H9 (cell line): ENCODE results near the gene BAG1. TPM values are rescaled to one million over a fixed set of nuclear protein-coding genes. Genes with fewer than 3 reads are reported as not detected.

Experiments used
- DNase-seq: peaks from one replicate; pipeline ENCODE4 v3.0.0-alpha.2; 2017
- H2AFZ ChIP-seq: one replicate; pipeline ENCODE4 v1.6.1; 2013; ENCODE audit warnings: mild to moderate bottlenecking, low read length, control low read depth, moderate library complexity
- H2AK5ac ChIP-seq: 2 replicates; pipeline ENCODE4 v1.6.1; 2013; ENCODE audit warnings: low read length, control low read depth, mixed read lengths; ENCODE audit not compliant: insufficient read length
- H2BK120ac ChIP-seq: one replicate; pipeline ENCODE4 v1.6.1; 2013; ENCODE audit warnings: low read depth, mild to moderate bottlenecking, low read length, control low read depth, inconsistent platforms; ENCODE audit not compliant: poor library complexity, severe bottlenecking
- H2BK12ac ChIP-seq: 2 replicates; pipeline ENCODE4 v1.6.1; 2013; ENCODE audit warnings: low read length, control low read depth, mixed read lengths, low read depth; ENCODE audit not compliant: insufficient read length
- H2BK15ac ChIP-seq: 2 replicates; pipeline ENCODE4 v1.6.1; 2013; ENCODE audit warnings: low read depth, low read length, control low read depth
- H2BK20ac ChIP-seq: one replicate; pipeline ENCODE4 v1.6.1; 2013; ENCODE audit warnings: low read depth, mild to moderate bottlenecking, low read length, control low read depth, inconsistent platforms; ENCODE audit not compliant: poor library complexity, severe bottlenecking
- H2BK5ac ChIP-seq: 2 replicates; pipeline ENCODE4 v1.6.1; 2013; ENCODE audit warnings: low read length, control low read depth, mixed read lengths; ENCODE audit not compliant: insufficient read length
- H3K14ac ChIP-seq: 2 replicates; pipeline ENCODE4 v1.6.1; 2013; ENCODE audit warnings: low read length, control low read depth; ENCODE audit not compliant: insufficient read depth
- H3K18ac ChIP-seq: 2 replicates; pipeline ENCODE4 v1.6.1; 2013; ENCODE audit warnings: low read depth, mild to moderate bottlenecking, mixed read lengths, low read length, control low read depth; ENCODE audit not compliant: insufficient read length
- H3K23ac ChIP-seq: 2 replicates; pipeline ENCODE4 v1.6.1; 2013; ENCODE audit warnings: low read length, control low read depth, mixed read lengths, low read depth; ENCODE audit not compliant: insufficient read length
- H3K23me2 ChIP-seq: 2 replicates; pipeline ENCODE4 v1.6.1; 2013; ENCODE audit warnings: low read depth, mild to moderate bottlenecking, mixed read lengths, low read length, control low read depth; ENCODE audit not compliant: insufficient read length, poor library complexity, severe bottlenecking
- H3K27ac ChIP-seq: 2 replicates; pipeline ENCODE4 v1.5.1; 2013; ENCODE audit warnings: low read length, control low read depth, mixed read lengths, low read depth; ENCODE audit not compliant: insufficient read length
- H3K27me3 ChIP-seq: 2 replicates; pipeline ENCODE4 v1.6.1; 2013; ENCODE audit warnings: low read length, control low read depth, inconsistent platforms; ENCODE audit not compliant: insufficient read depth
- H3K4ac ChIP-seq: 2 replicates; pipeline ENCODE4 v1.6.1; 2013; ENCODE audit warnings: low read depth, mild to moderate bottlenecking, control low read depth, inconsistent platforms, low read length, moderate library complexity
- H3K4me1 ChIP-seq: 2 replicates; pipeline ENCODE4 v1.6.1; 2013; ENCODE audit warnings: low read length, control low read depth, inconsistent platforms; ENCODE audit not compliant: insufficient read depth
- H3K4me2 ChIP-seq: 2 replicates; pipeline ENCODE4 v1.6.1; 2013; ENCODE audit warnings: low read length, control low read depth, mixed read lengths; ENCODE audit not compliant: insufficient read length, insufficient read depth
- H3K56ac ChIP-seq: 2 replicates; pipeline ENCODE4 v1.6.1; 2013; ENCODE audit warnings: low read depth, mild to moderate bottlenecking, mixed read lengths, low read length, control low read depth; ENCODE audit not compliant: insufficient read length
- H3K79me1 ChIP-seq: 2 replicates; pipeline ENCODE4 v1.6.1; 2013; ENCODE audit warnings: low read depth, mild to moderate bottlenecking, moderate library complexity, low read length, control low read depth, inconsistent platforms; ENCODE audit not compliant: insufficient read depth, poor library complexity, severe bottlenecking
- H3K79me2 ChIP-seq: 2 replicates; pipeline ENCODE4 v1.6.1; 2013; ENCODE audit warnings: low read length, control low read depth, inconsistent platforms; ENCODE audit not compliant: insufficient read depth
- H3K9ac ChIP-seq: 2 replicates; pipeline ENCODE4 v1.6.1; 2013; ENCODE audit warnings: low read length, control low read depth, mixed read lengths; ENCODE audit not compliant: insufficient read length; ENCODE audit errors: extremely low read depth
- H3K9me3 ChIP-seq: one replicate; pipeline ENCODE4 v1.6.1; 2013; ENCODE audit warnings: low read depth, low read length, inconsistent platforms; ENCODE audit not compliant: control insufficient read depth
- H3T11ph ChIP-seq: one replicate; pipeline ENCODE4 v1.6.1; 2013; ENCODE audit warnings: mild to moderate bottlenecking, low read length, control low read depth, inconsistent platforms
- H4K20me1 ChIP-seq: one replicate; pipeline ENCODE4 v1.6.1; 2013; ENCODE audit not compliant: control insufficient read depth, insufficient read length, insufficient read depth
- H4K5ac ChIP-seq: 2 replicates; pipeline ENCODE4 v1.6.1; 2013; ENCODE audit warnings: low read depth, mild to moderate bottlenecking, mixed read lengths, low read length, control low read depth; ENCODE audit not compliant: insufficient read length
- H4K8ac ChIP-seq: replicated peaks from 2 replicates; pipeline ENCODE4 v1.6.1; 2013; ENCODE audit warnings: low read length, control low read depth, mixed read lengths, low read depth; ENCODE audit not compliant: insufficient read length
- H4K91ac ChIP-seq: 2 replicates; pipeline ENCODE4 v1.6.1; 2013; ENCODE audit warnings: low read depth, mild to moderate bottlenecking, moderate library complexity, mixed read lengths, low read length, control low read depth; ENCODE audit not compliant: insufficient read length
- H3K27ac Mint-ChIP-seq, 3 experiments: 2 replicates in 2 of 3; 3 replicates in 1 of 3; pipeline ENCODE4 v1.8.0; 2020 to 2021; ENCODE audit warnings: mixed read lengths in 3 of 3, mild to moderate bottlenecking in 1 of 3, moderate library complexity in 1 of 3
- H3K27me3 Mint-ChIP-seq: 2 replicates; pipeline ENCODE4 v1.8.0; 2021; ENCODE audit warnings: low read depth, mild to moderate bottlenecking, moderate library complexity, mixed read lengths
- H3K36me3 Mint-ChIP-seq, 3 experiments: 2 replicates in 2 of 3; 3 replicates in 1 of 3; pipeline ENCODE4 v1.8.0; 2020 to 2021; ENCODE audit warnings: low read depth in 3 of 3, mixed read lengths in 3 of 3; ENCODE audit not compliant: insufficient read depth in 1 of 3
- H3K4me1 Mint-ChIP-seq, 2 experiments: 2 replicates each; pipeline ENCODE4 v1.8.0; 2020; ENCODE audit warnings: mixed read lengths in 2 of 2
- H3K4me3 Mint-ChIP-seq, 2 experiments: 2 replicates in 1 of 2; 3 replicates in 1 of 2; pipeline ENCODE4 v1.8.0; 2020 to 2021; ENCODE audit warnings: mild to moderate bottlenecking in 2 of 2, mixed read lengths in 2 of 2, moderate library complexity in 1 of 2
- H3K9me3 Mint-ChIP-seq, 2 experiments: 2 replicates in 1 of 2; 3 replicates in 1 of 2; pipeline ENCODE4 v1.8.0; 2020; ENCODE audit warnings: mild to moderate bottlenecking in 2 of 2, mixed read lengths in 2 of 2, moderate library complexity in 1 of 2
- WGBS: extraction: QIAGEN DNeasy Blood & Tissue Kit; methylation state at CpG from one replicate; pipeline ENCODE4 v1.1.7; 2013; ENCODE audit warnings: missing lambda C conversion rate, low lambda C conversion rate, mixed read lengths; ENCODE audit not compliant: insufficient read length; ENCODE audit errors: extremely low coverage; 5-methylcytosine and 5-hydroxymethylcytosine counted together
- total RNA-seq: library from RNA; stranded (reverse); gene quantifications from 2 replicates; pipeline ENCODE4 v1.2.1, GENCODE V29; 2021
- TF ChIP-seq, protein P1 (sequence below): fragments of 200-600 bp; sonication (generic); conservative IDR thresholded peaks from 3 replicates; pipeline ENCODE4 v1.8.0; 2021; ENCODE audit warnings: antibody characterized with exemption, mild to moderate bottlenecking

BAG1 gene
- total RNA-seq, 1 experiment from 2014 or later, result 66.4 TPM

DNA sequence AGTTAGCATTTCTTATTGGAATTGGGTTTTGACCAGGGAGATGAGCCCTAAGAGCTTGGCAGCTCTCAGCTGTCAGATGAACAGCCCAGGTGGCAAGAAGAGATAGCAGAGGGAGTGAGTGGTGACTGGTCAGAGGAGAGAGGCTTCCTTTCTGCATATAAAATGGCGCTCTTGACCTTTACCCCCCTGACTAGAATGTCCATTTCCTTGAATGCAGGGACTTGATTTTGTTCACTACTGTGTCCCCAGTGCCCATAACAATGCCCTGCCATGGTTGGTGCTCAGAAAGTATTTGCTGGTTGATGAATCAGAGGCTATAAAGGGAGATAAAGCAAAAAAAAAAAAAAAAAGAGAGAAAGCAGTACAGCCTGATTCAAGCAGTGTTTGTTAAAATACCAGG, 7.6 kb upstream of the BAG1 start:
- H3K14ac ChIP-seq, result no peak overlapping the region
- no peak overlapping the region for H4K8ac ChIP-seq
- H3K4ac ChIP-seq, result no peak overlapping the region
- no peaks in the 10 kb centered on the region for H3K27me3 ChIP-seq
- no peak overlapping the region for H4K5ac ChIP-seq
- no peak overlapping the region for H3K56ac ChIP-seq
- H3K4me3 Mint-ChIP-seq, result no peak overlapping the region
- H3K79me1 ChIP-seq, result no peaks in the 10 kb centered on the region
- H3K4me1 ChIP-seq, result no peaks in the 10 kb centered on the region
- no peak overlapping the region for H3K27ac ChIP-seq
- no peak overlapping the region for H2AFZ ChIP-seq
- no peaks in the 10 kb centered on the region for H3K79me2 ChIP-seq
- H3K9me3 Mint-ChIP-seq, result no peaks in the 10 kb centered on the region
- no peak overlapping the region for H2BK15ac ChIP-seq
- no peaks in the 10 kb centered on the region for H4K20me1 ChIP-seq
- no peak overlapping the region for H3K27ac Mint-ChIP-seq
- no peak overlapping the region for H3K18ac ChIP-seq
- no peak overlapping the region for H2BK12ac ChIP-seq
- H2BK120ac ChIP-seq, result no peak overlapping the region
- no peak overlapping the region for H3K23ac ChIP-seq
- no peaks in the 10 kb centered on the region for H3K23me2 ChIP-seq
- H3K4me2 ChIP-seq, result no peak overlapping the region
- no peaks in the 10 kb centered on the region for H3K27me3 Mint-ChIP-seq
- H3K9me3 ChIP-seq, result no peaks in the 10 kb centered on the region
- DNase-seq, result no peak
- TF ChIP-seq, protein P1, sequence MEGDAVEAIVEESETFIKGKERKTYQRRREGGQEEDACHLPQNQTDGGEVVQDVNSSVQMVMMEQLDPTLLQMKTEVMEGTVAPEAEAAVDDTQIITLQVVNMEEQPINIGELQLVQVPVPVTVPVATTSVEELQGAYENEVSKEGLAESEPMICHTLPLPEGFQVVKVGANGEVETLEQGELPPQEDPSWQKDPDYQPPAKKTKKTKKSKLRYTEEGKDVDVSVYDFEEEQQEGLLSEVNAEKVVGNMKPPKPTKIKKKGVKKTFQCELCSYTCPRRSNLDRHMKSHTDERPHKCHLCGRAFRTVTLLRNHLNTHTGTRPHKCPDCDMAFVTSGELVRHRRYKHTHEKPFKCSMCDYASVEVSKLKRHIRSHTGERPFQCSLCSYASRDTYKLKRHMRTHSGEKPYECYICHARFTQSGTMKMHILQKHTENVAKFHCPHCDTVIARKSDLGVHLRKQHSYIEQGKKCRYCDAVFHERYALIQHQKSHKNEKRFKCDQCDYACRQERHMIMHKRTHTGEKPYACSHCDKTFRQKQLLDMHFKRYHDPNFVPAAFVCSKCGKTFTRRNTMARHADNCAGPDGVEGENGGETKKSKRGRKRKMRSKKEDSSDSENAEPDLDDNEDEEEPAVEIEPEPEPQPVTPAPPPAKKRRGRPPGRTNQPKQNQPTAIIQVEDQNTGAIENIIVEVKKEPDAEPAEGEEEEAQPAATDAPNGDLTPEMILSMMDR, result no peak
- H3K4me1 Mint-ChIP-seq, result no peaks in the 10 kb centered on the region
- no peak overlapping the region for H3T11ph ChIP-seq
- no peak overlapping the region for H2BK20ac ChIP-seq
- no peak overlapping the region for H3K9ac ChIP-seq
- H2BK5ac ChIP-seq, result no peak overlapping the region
- no CpG with 5 or more reads among the region's 1 CpG for WGBS
- no peak overlapping the region for H2AK5ac ChIP-seq
- no peak overlapping the region for H4K91ac ChIP-seq
- peaks cover 9 to 67% (median 52%) of the 10 kb centered on the region in 3 experiments; a peak in 6 of 7 replicates for H3K36me3 Mint-ChIP-seq
